Mammary epithelial cell (primary cell): ENCODE measurements around the gene ITLN2.

Experiments
- CTCF ChIP-seq, 2 donors: IDR thresholded peaks in 1 of 2; conservative IDR thresholded peaks in 1 of 2; 2 replicates each; pipeline ENCODE4 v1.5.1; 2011 to 2012; ENCODE audit warnings: inconsistent platforms in 2 of 2, low read length in 2 of 2, mild to moderate bottlenecking in 2 of 2, control low read depth in 1 of 2, low read depth in 1 of 2; ENCODE audit not compliant: insufficient read depth in 1 of 2; ENCODE audit errors: extremely low read depth in 1 of 2
- EZH2 ChIP-seq: IDR thresholded peaks from 2 replicates; pipeline ENCODE4 v1.6.1; 2012; ENCODE audit warnings: low read length, inconsistent platforms, borderline replicate concordance

- TF ChIP-seq EZH2: no peak
- no peak for TF ChIP-seq CTCF (conservative IDR thresholded peaks at IDR 0.05 in 1 of 2, IDR thresholded peaks at IDR 0.05 in 1 of 2; ENCODE audit: extremely low read depth in 1 of 2, insufficient read depth in 1 of 2, low read depth in 1 of 2, low read length in 2 of 2)
These were observed 46.3 kb upstream of the ITLN2 start for GRCh38 chr1:161000736-161001480.
